HEK293 (cell line): ENCODE measurements around the gene ZNF688.

ENCODE experiments used
- ELK4 ChIP-seq: IDR thresholded peaks from 2 replicates; pipeline ENCODE4 v1.6.1; 2011; ENCODE audit warnings: mild to moderate bottlenecking, low read depth, low read length, borderline replicate concordance
- GLIS1 ChIP-seq: fragments of 450-650 bp; formaldehyde crosslinking; IDR thresholded peaks from 2 replicates; pipeline ENCODE4 v1.5.1; 2016; ENCODE audit warnings: missing biosample characterization, missing genetic modification characterization
- HIC1 ChIP-seq: fragments of 450-650 bp; formaldehyde crosslinking; IDR thresholded peaks from 2 replicates; pipeline ENCODE4 v1.5.1; 2016; ENCODE audit warnings: missing biosample characterization, missing genetic modification characterization
- HOXC10 ChIP-seq: sonication (generic); formaldehyde crosslinking; IDR thresholded peaks from 2 replicates; pipeline ENCODE4 v1.8.1; 2023; ENCODE audit warnings: mild to moderate bottlenecking, missing genetic modification reagents
- HOXD13 ChIP-seq: sonication (generic); formaldehyde crosslinking; IDR thresholded peaks from 2 replicates; pipeline ENCODE4 v1.8.0; 2022; ENCODE audit warnings: missing genetic modification reagents, borderline replicate concordance
- KLF17 ChIP-seq: fragments of 450-650 bp; formaldehyde crosslinking; IDR thresholded peaks from 2 replicates; pipeline ENCODE4 v1.5.1; 2016; ENCODE audit warnings: missing biosample characterization, missing genetic modification characterization
- PRDM2 ChIP-seq: fragments of 450-650 bp; formaldehyde crosslinking; IDR thresholded peaks from 2 replicates; pipeline ENCODE4 v1.5.1; 2016; ENCODE audit warnings: missing biosample characterization, missing genetic modification characterization, borderline replicate concordance
- SETDB1 ChIP-seq: IDR thresholded peaks from one replicate; pipeline ENCODE4 v1.6.1; 2017; ENCODE audit warnings: mild to moderate bottlenecking, low read length, moderate library complexity, mixed read lengths; ENCODE audit not compliant: insufficient read length
- ZBTB44 ChIP-seq: fragments of 450-650 bp; IDR thresholded peaks from 2 replicates; pipeline ENCODE4 v1.5.1; 2018; ENCODE audit warnings: missing biosample characterization, mild to moderate bottlenecking, missing genetic modification characterization
- ZFHX2 ChIP-seq: fragments of 450-650 bp; formaldehyde crosslinking; conservative IDR thresholded peaks from 2 replicates; pipeline ENCODE4 v1.5.1; 2016; ENCODE audit warnings: missing biosample characterization, missing genetic modification characterization
- ZNF112 ChIP-seq: fragments of 450-650 bp; formaldehyde crosslinking; IDR thresholded peaks from 2 replicates; pipeline ENCODE4 v1.5.0; 2017; ENCODE audit warnings: missing biosample characterization, missing genetic modification characterization
- ZNF174 ChIP-seq: fragments of 450-650 bp; formaldehyde crosslinking; IDR thresholded peaks from 2 replicates; pipeline ENCODE4 v1.5.0; 2017; ENCODE audit warnings: missing biosample characterization, mild to moderate bottlenecking, missing genetic modification characterization
- ZNF23 ChIP-seq: fragments of 450-650 bp; formaldehyde crosslinking; IDR thresholded peaks from 2 replicates; pipeline ENCODE4 v1.5.1; 2016; ENCODE audit warnings: missing biosample characterization, missing genetic modification characterization, borderline replicate concordance
- ZNF24 ChIP-seq: fragments of 450-650 bp; formaldehyde crosslinking; IDR thresholded peaks from 2 replicates; pipeline ENCODE4 v1.5.1; 2016; ENCODE audit warnings: missing biosample characterization, missing genetic modification characterization
- ZNF26 ChIP-seq: fragments of 450-650 bp; formaldehyde crosslinking; IDR thresholded peaks from 2 replicates; pipeline ENCODE4 v1.5.1; 2016; ENCODE audit warnings: missing biosample characterization, missing genetic modification characterization
- ZNF529 ChIP-seq: fragments of 450-650 bp; formaldehyde crosslinking; IDR thresholded peaks from 2 replicates; pipeline ENCODE4 v1.5.1; 2017; ENCODE audit warnings: missing genetic modification characterization, missing biosample characterization; ENCODE audit not compliant: insufficient replicate concordance
- ZNF548 ChIP-seq: fragments of 450-650 bp; formaldehyde crosslinking; IDR thresholded peaks from 2 replicates; pipeline ENCODE4 v1.5.1; 2016; ENCODE audit warnings: missing biosample characterization, missing genetic modification characterization
- ZNF549 ChIP-seq: fragments of 450-650 bp; IDR thresholded peaks from 2 replicates; pipeline ENCODE4 v1.5.1; 2018; ENCODE audit warnings: missing biosample characterization, missing genetic modification characterization, mild to moderate bottlenecking, inconsistent platforms, moderate library complexity
- ZNF558 ChIP-seq: fragments of 450-650 bp; formaldehyde crosslinking; IDR thresholded peaks from 2 replicates; pipeline ENCODE4 v1.5.1; 2016; ENCODE audit warnings: missing biosample characterization, missing genetic modification characterization
- ZNF623 ChIP-seq: fragments of 450-650 bp; formaldehyde crosslinking; IDR thresholded peaks from 2 replicates; pipeline ENCODE4 v1.5.1; 2016; ENCODE audit warnings: missing biosample characterization, missing genetic modification characterization
- ZNF654 ChIP-seq: fragments of 450-650 bp; formaldehyde crosslinking; IDR thresholded peaks from 2 replicates; pipeline ENCODE4 v1.5.1; 2016; ENCODE audit warnings: low read depth, missing biosample characterization, missing genetic modification characterization
- ZNF707 ChIP-seq: fragments of 450-650 bp; formaldehyde crosslinking; IDR thresholded peaks from 2 replicates; pipeline ENCODE4 v1.5.1; 2016; ENCODE audit warnings: missing biosample characterization, missing genetic modification characterization
- ZNF768 ChIP-seq: fragments of 450-650 bp; formaldehyde crosslinking; IDR thresholded peaks from 2 replicates; pipeline ENCODE4 v1.5.1; 2018; ENCODE audit warnings: missing biosample characterization, mild to moderate bottlenecking, missing genetic modification characterization
- ZSCAN18 ChIP-seq: fragments of 450-650 bp; formaldehyde crosslinking; IDR thresholded peaks from 2 replicates; pipeline ENCODE4 v1.5.1; 2016; ENCODE audit warnings: missing biosample characterization, missing genetic modification characterization

Gene ZNF688

GRCh38 chr16:30534368-30535105 lies 37.0 kb downstream of the ZNF688 start, which contains the start of gene ZNF747 (continued):
- TF ChIP-seq ZNF529 (tag by site-specific recombination), result no peak
- TF ChIP-seq HOXD13 (CRISPR knock-in tag), result no peak
- no peak; the same call in 1 of the 2 replicates for TF ChIP-seq HOXC10 (CRISPR knock-in tag)
- no peak for TF ChIP-seq ELK4
- no peak for TF ChIP-seq ZNF558
- no peak for TF ChIP-seq SETDB1
- TF ChIP-seq ZNF26 (tag by site-specific recombination), result no peak
- TF ChIP-seq ZFHX2 (tag by site-specific recombination), result peak; percentile 81
- peak; percentile 86 for TF ChIP-seq KLF17
- TF ChIP-seq PRDM2 (tag by site-specific recombination), result no peak
- peak; percentile 80; the same call in 1 of the 2 replicates for TF ChIP-seq HIC1 (tag by site-specific recombination)
- TF ChIP-seq ZNF174 (tag by site-specific recombination), result no peak
- TF ChIP-seq ZNF549, result no peak
- 0 out of 2 replicates have a peak, but pooled peaks have one; percentile 38 for TF ChIP-seq ZNF707
- no peak for TF ChIP-seq ZNF548
- peak; percentile 62 for TF ChIP-seq ZNF24 (tag by site-specific recombination)
- no peak for TF ChIP-seq ZSCAN18 (tag by site-specific recombination)
- no peak for TF ChIP-seq ZNF768 (tag by site-specific recombination)
- TF ChIP-seq ZBTB44, result peak; percentile 45; the same call in 1 of the 2 replicates
- TF ChIP-seq ZNF23 (tag by site-specific recombination), result no peak
- TF ChIP-seq GLIS1 (tag by site-specific recombination), result peak; percentile 26; the same call in 1 of the 2 replicates
- TF ChIP-seq ZNF623 (tag by site-specific recombination), result no peak; the same call in 1 of the 2 replicates
- no peak for TF ChIP-seq ZNF654 (tag by site-specific recombination)
- TF ChIP-seq ZNF112 (tag by site-specific recombination), result no peak
